HL-60 (cell line): ENCODE data around the gene NARF.
A peak's percentile ranks its signal among the peaks of the same experiment; 100 is the strongest.

Source experiments
- DNase-seq, 2 experiments: peaks; one replicate each; pipeline ENCODE4 v3.0.0-alpha.2; 2010 to 2020; ENCODE audit warnings: low read depth in 1 of 2, low spot score in 1 of 2
- H3K27ac ChIP-seq: fragments of 250-450 bp; sonication (Bioruptor Pico); replicated peaks from 2 replicates; pipeline ENCODE4 v1.5.1; 2020; ENCODE audit warnings: mild to moderate bottlenecking, moderate library complexity
- H3K27me3 ChIP-seq: fragments of 250-450 bp; sonication (Bioruptor Pico); 2 replicates; pipeline ENCODE4 v1.5.1; 2021; ENCODE audit warnings: mild to moderate bottlenecking, moderate library complexity; ENCODE audit not compliant: insufficient read depth, poor library complexity, severe bottlenecking
- H3K4me3 ChIP-seq: replicated peaks from 2 replicates; pipeline ENCODE4 v1.5.1; 2011; ENCODE audit warnings: mild to moderate bottlenecking, control low read depth, low read length; ENCODE audit not compliant: insufficient read depth
- GABPA ChIP-seq: IDR thresholded peaks from 2 replicates; pipeline ENCODE4 v1.6.1; 2012; ENCODE audit warnings: low read depth
- POLR2AphosphoS5 ChIP-seq: IDR thresholded peaks from 2 replicates; pipeline ENCODE4 v1.6.1; 2012; ENCODE audit warnings: low read depth
- SPI1 ChIP-seq: IDR thresholded peaks from 2 replicates; pipeline ENCODE4 v1.6.1; 2012; ENCODE audit warnings: low read depth, mild to moderate bottlenecking, borderline replicate concordance
- TF ChIP-seq, protein P1 (sequence below): IDR thresholded peaks from 2 replicates; pipeline ENCODE4 v1.6.1; 2012; ENCODE audit warnings: low read depth; ENCODE audit not compliant: insufficient replicate concordance
- TF ChIP-seq, protein P2 (sequence below): IDR thresholded peaks from one replicate; pipeline ENCODE4 v1.5.1; 2011; ENCODE audit warnings: low read length, control low read depth, inconsistent platforms; ENCODE audit not compliant: insufficient read depth

The NARF gene

DNA sequence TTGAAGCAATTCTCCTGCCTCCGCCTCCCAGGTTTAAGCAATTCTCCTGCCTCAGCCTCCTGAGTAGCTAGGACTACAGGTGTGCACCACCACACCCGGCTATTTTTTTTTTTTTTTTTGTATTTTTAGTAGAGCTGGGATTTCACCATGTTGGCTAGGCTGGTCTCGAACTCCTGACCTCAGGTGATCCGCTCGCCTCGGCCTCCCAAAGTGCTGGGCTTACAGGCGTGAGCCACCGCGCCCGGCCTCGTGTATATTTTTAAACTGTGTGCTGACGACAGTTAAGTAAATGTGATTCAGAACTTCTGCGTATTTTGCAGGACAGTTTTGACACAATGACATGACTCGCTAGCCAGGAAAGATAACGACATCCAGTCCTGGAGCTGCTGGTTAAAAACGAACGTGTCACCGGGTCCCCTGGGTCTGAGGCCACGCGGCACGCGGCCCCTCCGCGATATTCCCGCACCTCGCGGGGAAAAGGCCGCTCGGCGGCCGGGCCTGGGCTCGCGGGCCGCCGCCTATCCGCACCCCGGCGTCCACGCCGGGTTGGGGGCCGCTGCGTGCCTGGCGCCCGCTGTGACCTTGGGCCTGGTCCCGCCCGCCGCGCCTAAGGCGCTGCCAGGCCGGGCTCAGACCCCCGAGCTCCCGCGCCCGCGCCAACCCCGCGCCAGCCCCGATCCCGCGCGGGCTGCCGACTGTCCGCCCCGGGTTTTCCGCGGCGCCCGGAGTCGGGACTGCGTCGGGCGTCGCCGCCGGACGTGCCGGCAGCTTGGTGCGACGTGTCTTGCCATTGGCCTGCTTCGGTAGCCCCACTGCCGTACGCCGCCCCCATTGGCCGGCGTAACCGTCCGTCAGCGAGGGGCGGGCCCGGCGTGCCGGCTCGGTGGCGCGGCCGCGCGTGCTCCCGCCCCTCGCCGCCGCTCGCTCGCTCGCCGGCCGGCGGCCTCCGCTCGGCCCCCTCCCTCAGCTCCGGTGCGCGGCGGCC lies 60.6 kb downstream of the NARF start, which contains the start of gene FOXK2:
FOXK2 (plus strand) TSS at position 907 of the 985 bp plus-strand sequence. CDS start 157 bp downstream, outside the sequence.
- peak; percentile 91 to 92 for DNase-seq
- H3K4me3 ChIP-seq, result peak within 1 kb of the TSS; percentile 87
- H3K27me3 ChIP-seq, result no peaks in the 10 kb centered on the region
- H3K27ac ChIP-seq, result peak within 1 kb of the TSS; percentile 95
- TF ChIP-seq SPI1 (no peak), POLR2AphosphoS5 (peak; percentile 45)

DNA sequence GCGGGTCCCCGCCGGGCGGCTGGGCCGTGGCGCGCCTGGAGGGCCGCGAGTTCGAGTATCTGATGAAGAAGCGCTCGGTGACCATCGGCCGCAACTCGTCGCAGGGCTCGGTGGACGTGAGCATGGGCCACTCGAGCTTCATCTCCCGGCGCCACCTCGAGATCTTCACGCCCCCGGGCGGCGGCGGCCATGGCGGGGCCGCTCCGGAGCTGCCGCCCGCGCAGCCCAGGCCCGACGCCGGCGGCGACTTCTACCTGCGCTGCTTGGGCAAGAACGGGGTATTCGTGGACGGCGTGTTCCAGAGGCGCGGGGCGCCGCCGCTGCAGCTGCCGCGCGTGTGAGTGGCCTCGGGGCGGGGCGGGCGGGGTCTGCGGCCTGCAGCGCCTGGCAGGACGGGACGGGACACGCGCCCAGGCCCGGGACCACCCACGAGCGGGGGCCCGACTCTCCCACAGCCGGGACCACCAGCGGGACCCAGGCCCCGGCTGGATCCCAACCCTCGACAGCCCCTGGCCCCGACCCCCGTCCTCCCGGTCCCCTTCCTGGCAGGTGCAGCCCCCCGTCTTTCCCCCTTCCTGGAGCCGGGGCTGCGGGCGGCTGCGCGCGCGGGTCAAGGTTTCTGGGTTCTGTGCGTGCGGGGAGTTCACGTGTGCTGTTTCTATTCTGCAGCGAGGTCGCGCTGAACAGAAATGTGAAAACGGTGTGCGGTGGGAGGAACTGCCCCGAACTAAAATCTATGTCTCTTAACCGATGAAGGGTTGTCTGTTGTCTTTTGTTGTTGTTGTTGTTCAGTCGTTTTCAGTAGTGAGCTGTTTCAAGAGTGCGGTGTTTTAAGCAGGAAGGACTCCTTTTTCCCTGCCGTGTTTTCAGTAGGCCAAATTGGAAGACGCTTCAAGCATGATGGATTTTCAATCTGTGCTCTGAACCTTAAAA lies 61.7 kb downstream of the NARF start:
- no peak for TF ChIP-seq GABPA
- TF ChIP-seq, protein P1, sequence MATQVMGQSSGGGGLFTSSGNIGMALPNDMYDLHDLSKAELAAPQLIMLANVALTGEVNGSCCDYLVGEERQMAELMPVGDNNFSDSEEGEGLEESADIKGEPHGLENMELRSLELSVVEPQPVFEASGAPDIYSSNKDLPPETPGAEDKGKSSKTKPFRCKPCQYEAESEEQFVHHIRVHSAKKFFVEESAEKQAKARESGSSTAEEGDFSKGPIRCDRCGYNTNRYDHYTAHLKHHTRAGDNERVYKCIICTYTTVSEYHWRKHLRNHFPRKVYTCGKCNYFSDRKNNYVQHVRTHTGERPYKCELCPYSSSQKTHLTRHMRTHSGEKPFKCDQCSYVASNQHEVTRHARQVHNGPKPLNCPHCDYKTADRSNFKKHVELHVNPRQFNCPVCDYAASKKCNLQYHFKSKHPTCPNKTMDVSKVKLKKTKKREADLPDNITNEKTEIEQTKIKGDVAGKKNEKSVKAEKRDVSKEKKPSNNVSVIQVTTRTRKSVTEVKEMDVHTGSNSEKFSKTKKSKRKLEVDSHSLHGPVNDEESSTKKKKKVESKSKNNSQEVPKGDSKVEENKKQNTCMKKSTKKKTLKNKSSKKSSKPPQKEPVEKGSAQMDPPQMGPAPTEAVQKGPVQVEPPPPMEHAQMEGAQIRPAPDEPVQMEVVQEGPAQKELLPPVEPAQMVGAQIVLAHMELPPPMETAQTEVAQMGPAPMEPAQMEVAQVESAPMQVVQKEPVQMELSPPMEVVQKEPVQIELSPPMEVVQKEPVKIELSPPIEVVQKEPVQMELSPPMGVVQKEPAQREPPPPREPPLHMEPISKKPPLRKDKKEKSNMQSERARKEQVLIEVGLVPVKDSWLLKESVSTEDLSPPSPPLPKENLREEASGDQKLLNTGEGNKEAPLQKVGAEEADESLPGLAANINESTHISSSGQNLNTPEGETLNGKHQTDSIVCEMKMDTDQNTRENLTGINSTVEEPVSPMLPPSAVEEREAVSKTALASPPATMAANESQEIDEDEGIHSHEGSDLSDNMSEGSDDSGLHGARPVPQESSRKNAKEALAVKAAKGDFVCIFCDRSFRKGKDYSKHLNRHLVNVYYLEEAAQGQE, result no peak
- Histone ChIP-seq H3K27ac (peak overlapping the region; percentile 86), H3K4me3 (peak overlapping the region; percentile 87), H3K27me3 (no peaks in the 10 kb centered on the region)
- peak in 1 of 2 experiments; percentile 28 for DNase-seq

DNA sequence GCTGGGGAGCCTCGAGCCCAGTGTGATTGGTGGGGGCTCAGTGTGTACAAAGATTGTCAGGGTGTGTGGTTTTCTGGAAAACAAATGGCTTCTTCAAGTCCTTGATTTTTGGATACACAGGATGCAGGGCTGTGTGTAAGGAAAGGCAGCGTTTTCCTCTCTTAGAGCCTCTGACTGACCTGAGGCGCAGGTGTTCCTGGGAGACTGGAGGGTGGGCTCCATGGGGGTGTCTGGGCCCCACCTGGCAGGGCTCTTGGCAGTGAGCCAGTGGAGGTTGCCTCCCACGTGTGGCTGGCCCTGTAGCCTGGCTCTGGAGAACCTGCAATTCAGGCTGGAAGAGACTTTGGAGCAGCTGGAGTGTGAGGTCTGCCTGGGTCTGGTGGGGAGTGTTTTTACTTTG lies 66.0 kb downstream of the NARF start:
- H3K27me3 ChIP-seq, result no peaks in the 10 kb centered on the region
- no peak overlapping the region for H3K27ac ChIP-seq
- TF ChIP-seq POLR2AphosphoS5 (no peak), SPI1 (no peak), GABPA (no peak)
- TF ChIP-seq, protein P1, result no peak
- TF ChIP-seq, protein P2, sequence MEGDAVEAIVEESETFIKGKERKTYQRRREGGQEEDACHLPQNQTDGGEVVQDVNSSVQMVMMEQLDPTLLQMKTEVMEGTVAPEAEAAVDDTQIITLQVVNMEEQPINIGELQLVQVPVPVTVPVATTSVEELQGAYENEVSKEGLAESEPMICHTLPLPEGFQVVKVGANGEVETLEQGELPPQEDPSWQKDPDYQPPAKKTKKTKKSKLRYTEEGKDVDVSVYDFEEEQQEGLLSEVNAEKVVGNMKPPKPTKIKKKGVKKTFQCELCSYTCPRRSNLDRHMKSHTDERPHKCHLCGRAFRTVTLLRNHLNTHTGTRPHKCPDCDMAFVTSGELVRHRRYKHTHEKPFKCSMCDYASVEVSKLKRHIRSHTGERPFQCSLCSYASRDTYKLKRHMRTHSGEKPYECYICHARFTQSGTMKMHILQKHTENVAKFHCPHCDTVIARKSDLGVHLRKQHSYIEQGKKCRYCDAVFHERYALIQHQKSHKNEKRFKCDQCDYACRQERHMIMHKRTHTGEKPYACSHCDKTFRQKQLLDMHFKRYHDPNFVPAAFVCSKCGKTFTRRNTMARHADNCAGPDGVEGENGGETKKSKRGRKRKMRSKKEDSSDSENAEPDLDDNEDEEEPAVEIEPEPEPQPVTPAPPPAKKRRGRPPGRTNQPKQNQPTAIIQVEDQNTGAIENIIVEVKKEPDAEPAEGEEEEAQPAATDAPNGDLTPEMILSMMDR, result no peak
- H3K4me3 ChIP-seq, result no peak overlapping the region
- DNase-seq, result no peak

DNA sequence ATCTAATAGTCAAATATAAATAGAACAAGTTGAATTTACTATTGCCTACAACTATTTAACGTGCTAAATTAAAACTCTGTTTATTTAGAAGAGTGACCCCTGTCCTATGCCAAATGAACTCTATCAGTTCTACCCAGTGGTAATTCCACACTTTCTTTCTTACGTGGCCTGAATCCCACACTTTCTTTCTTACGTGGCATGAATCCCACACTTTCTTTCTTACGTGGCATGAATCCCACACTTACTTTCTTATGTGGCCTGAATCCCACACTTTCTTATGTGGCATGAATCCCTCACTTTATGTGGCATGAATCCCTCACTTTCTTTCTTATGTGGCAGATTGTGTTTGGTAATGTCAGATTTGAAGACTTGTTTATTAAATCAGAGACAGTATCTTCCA lies 67.2 kb downstream of the NARF start:
- peak overlapping the region; percentile 37; the same call in 1 of the 2 replicates for H3K27ac ChIP-seq

More for the DNA sequence above, 67.2 kb downstream of the NARF start:
- TF ChIP-seq POLR2AphosphoS5, result no peak
- no peak for TF ChIP-seq GABPA
- TF ChIP-seq SPI1, result no peak
- TF ChIP-seq, protein P2, result no peak
- TF ChIP-seq, protein P1, result no peak
- Histone ChIP-seq H3K27me3 (no peaks in the 10 kb centered on the region), H3K4me3 (no peak overlapping the region)
- DNase-seq, result no peak
